ENCODE measurements around the gene ACADVL.

ACADVL gene

DNA sequence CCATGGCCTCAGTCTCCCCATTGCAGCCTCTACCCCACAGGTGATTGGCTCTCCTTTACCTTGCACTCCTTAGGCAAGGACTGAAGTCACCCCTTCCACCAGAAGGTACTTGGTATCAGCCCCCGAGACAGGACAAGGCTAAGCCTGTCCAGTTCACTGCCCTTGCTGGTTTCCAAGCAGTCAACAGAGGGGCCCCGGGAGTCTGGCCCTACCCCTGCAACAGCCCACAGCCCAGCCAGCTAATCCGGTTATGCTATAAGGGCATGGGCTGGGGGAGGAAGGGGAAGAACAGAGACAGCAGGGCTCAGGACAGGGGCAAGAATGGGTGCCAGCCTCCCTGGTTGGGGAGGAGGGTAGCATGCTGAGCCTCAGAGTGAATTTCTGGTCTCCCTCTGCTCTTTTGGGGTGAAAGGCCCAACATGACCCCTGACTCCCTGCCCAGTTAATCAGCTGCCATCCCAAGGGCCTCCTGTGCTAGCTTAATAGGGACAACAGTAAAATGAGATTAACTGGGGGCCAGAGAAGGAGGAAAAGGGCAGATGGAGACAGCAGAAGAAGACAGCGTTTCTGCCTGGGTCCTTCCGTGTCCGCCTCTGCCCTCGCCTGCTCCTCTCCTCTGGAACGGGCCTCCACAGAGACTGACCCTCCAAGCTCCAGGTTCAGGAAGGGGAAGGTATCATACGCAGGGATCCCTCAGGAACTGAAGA, 10.8 kb upstream of the ACADVL start:
- Histone ChIP-seq H3K9ac (no peak overlapping the region), H3K4me1 (ENCODE audit: low read depth, poor library complexity, severe bottlenecking) (no peaks in the 10 kb centered on the region), H2AFZ (ENCODE audit: low read depth) (no peak overlapping the region), H3K4me3 (IDR thresholded peaks at IDR 0.05; ENCODE audit: insufficient read depth, low read depth, low read length) (no peak overlapping the region), H3K27me3 (ENCODE audit: insufficient read depth, low read depth) (no peaks in the 10 kb centered on the region), H3K27ac (no peak overlapping the region), H3K4me2 (no peak overlapping the region), H3K36me3 (ENCODE audit: insufficient read depth) (no peaks in the 10 kb centered on the region), H4K20me1 (ENCODE audit: insufficient read depth) (no peaks in the 10 kb centered on the region), H3K79me2 (ENCODE audit: insufficient read depth, low read depth) (no peaks in the 10 kb centered on the region)
- TF ChIP-seq, protein P1, sequence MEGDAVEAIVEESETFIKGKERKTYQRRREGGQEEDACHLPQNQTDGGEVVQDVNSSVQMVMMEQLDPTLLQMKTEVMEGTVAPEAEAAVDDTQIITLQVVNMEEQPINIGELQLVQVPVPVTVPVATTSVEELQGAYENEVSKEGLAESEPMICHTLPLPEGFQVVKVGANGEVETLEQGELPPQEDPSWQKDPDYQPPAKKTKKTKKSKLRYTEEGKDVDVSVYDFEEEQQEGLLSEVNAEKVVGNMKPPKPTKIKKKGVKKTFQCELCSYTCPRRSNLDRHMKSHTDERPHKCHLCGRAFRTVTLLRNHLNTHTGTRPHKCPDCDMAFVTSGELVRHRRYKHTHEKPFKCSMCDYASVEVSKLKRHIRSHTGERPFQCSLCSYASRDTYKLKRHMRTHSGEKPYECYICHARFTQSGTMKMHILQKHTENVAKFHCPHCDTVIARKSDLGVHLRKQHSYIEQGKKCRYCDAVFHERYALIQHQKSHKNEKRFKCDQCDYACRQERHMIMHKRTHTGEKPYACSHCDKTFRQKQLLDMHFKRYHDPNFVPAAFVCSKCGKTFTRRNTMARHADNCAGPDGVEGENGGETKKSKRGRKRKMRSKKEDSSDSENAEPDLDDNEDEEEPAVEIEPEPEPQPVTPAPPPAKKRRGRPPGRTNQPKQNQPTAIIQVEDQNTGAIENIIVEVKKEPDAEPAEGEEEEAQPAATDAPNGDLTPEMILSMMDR (conservative IDR thresholded peaks at IDR 0.05; ENCODE audit: low read depth, low read length): no peak

DNA sequence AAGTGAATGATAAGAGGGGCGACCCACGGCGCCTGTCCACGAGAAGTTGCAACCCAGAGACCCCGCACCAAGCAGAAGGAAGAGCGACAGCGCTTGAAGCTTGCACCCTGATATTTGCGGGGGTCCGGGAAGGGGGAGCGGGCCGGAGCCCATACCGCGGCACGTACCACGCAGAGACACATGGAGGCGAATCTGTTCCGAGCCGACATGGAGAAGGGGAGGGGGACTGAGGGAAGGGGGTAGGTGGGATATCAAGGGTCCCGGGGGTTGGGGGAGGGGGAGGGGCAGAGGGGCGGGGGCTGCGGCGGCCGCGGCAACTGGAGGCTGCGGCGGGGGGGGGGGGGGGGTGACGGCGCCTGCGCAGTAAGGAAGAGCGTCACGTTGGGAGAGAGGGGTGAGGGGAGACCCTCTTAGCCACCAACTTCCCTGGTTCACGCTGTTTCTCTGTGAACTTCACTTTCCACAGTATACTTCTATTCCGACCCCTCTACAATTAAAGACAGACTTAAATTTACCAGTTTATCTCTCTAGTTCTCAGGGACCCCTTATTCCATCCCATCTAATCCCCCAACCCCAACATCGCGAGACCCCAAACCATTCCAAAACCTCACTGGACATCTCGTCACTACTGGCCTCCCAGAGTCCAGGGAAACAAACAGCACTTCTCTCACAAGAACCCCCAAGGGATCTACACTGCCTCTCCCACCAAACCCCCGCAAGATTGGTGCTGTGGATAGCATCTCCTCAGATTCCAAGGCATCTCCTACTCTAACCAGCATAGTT, 8.1 kb upstream of the ACADVL start:
- Histone ChIP-seq H3K4me2 (no peak overlapping the region), H3K4me1 (ENCODE audit: low read depth, poor library complexity, severe bottlenecking) (no peaks in the 10 kb centered on the region), H3K4me3 (IDR thresholded peaks at IDR 0.05; ENCODE audit: insufficient read depth, low read depth, low read length) (no peak overlapping the region)

DNA sequence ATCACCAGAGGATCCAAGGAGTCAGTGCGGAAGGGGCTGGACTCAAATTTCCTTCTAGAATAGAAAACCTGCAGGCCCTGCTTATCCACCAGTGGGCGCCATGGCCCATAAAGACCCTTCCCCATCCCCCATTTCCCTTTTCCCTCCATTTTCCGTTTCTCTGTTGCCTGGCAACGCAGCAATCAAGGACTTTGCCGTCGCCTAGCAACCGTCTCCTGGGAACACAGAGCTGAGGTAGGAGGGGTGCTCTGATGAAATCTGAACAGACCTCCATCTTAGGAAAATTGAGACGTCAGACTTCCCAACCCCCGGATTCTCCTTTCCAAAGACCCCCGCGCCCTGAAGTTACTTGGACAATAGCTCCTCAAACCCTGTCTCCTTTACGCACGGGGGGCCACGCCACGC, 5.8 kb upstream of the ACADVL start:
- Histone ChIP-seq H3K36me3 (ENCODE audit: insufficient read depth) (no peaks in the 10 kb centered on the region), H3K4me1 (ENCODE audit: low read depth, poor library complexity, severe bottlenecking) (no peaks in the 10 kb centered on the region), H3K4me3 (IDR thresholded peaks at IDR 0.05; ENCODE audit: insufficient read depth, low read depth, low read length) (no peak overlapping the region), H3K9ac (no peak overlapping the region), H3K27ac (no peak overlapping the region), H3K4me2 (no peak overlapping the region), H2AFZ (ENCODE audit: low read depth) (no peak overlapping the region), H4K20me1 (ENCODE audit: insufficient read depth) (no peaks in the 10 kb centered on the region), H3K79me2 (ENCODE audit: insufficient read depth, low read depth) (no peaks in the 10 kb centered on the region), H3K27me3 (ENCODE audit: insufficient read depth, low read depth) (no peaks in the 10 kb centered on the region)
- TF ChIP-seq, protein P1 (conservative IDR thresholded peaks at IDR 0.05; ENCODE audit: low read depth, low read length): no peak; the same call in 1 of the 2 replicates

More for the DNA sequence above, 8.1 kb upstream of the ACADVL start:
- TF ChIP-seq, protein P1 (conservative IDR thresholded peaks at IDR 0.05; ENCODE audit: low read depth, low read length): no peak
- Histone ChIP-seq H2AFZ (ENCODE audit: low read depth) (no peak overlapping the region), H3K9ac (no peak overlapping the region), H3K27me3 (ENCODE audit: insufficient read depth, low read depth) (no peaks in the 10 kb centered on the region), H3K27ac (no peak overlapping the region), H3K36me3 (ENCODE audit: insufficient read depth) (no peaks in the 10 kb centered on the region), H4K20me1 (ENCODE audit: insufficient read depth) (no peaks in the 10 kb centered on the region), H3K79me2 (ENCODE audit: insufficient read depth, low read depth) (no peaks in the 10 kb centered on the region)

DNA sequence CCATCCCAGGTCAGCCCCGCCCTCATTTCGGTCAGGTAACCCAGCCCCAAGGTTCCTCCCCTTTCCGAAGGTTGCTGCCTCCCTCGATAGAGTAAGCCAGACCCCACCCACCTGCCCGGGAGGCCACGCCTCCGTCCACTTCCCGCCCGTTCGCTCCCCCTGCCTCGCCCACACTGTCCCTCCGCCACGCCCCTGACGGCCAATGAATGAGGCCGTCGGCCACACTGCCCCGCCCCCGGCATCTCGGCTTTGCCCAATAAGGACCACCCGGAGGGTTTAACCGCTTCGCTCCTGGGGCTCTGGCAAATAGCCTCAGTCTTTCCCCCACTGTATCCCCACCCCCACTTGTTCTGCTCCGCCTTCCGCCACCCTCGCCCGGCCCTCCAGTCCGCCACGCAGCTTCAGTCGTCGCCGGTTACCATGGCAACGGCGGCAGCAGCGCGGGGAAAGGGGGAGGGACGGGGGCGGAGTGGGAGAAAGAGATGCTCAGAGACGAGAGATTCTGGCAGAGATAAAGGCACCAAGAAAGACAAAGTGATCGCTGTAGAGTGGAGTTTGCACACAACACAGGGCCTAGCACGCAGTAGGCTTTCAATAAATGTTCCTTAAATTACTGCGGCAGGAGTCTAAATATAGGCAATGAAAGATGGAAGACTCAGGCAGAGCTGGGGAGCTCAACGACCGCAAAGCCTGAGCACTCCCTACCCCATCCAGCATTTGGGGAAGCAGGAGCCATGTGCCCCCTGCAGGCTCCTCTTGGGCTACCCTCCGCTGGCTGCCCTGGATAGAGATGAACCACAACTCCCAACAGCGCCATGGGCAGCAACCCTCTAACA, 5.2 kb upstream of the ACADVL start:
- no peaks in the 10 kb centered on the region for H3K4me1 ChIP-seq (ENCODE audit: low read depth, poor library complexity, severe bottlenecking)
- H3K79me2 ChIP-seq (ENCODE audit: insufficient read depth, low read depth): no peaks in the 10 kb centered on the region
- no peak overlapping the region for H3K9ac ChIP-seq
- TF ChIP-seq, protein P1 (conservative IDR thresholded peaks at IDR 0.05; ENCODE audit: low read depth, low read length): no peak
- no peak overlapping the region for H3K4me3 ChIP-seq (IDR thresholded peaks at IDR 0.05; ENCODE audit: insufficient read depth, low read depth, low read length)
- H3K4me2 ChIP-seq: 0 out of 2 replicates have a peak overlapping the region, but pooled peaks have one; percentile 13
- no peaks in the 10 kb centered on the region for H3K27me3 ChIP-seq (ENCODE audit: insufficient read depth, low read depth)
- no peaks in the 10 kb centered on the region for H4K20me1 ChIP-seq (ENCODE audit: insufficient read depth)
- 0 out of 2 replicates have a peak overlapping the region, but pooled peaks have one; percentile 26 for H2AFZ ChIP-seq (ENCODE audit: low read depth)
- no peak overlapping the region for H3K27ac ChIP-seq
- H3K36me3 ChIP-seq (ENCODE audit: insufficient read depth): no peaks in the 10 kb centered on the region
